Transverse colon (tissue), 4 donors: Measurements from ENCODE around the gene SUSD4. TPM values are rescaled to one million over a fixed set of nuclear protein-coding genes. Genes with fewer than 3 reads are reported as not detected.

ENCODE experiments used
- DNase-seq: peaks from one replicate; pipeline ENCODE4 v3.0.0-alpha.2; 2019
- H3K27ac ChIP-seq, 4 donors: fragments of 200-600 bp; sonication (generic); 2 replicates each; pipeline ENCODE4 v1.5.1; 2016 to 2018; ENCODE audit warnings: inconsistent platforms in 4 of 4
- H3K27me3 ChIP-seq: fragments of 200-600 bp; sonication (generic); 2 replicates; pipeline ENCODE4 v1.5.1; 2017; ENCODE audit warnings: inconsistent platforms
- H3K36me3 ChIP-seq, 4 donors: fragments of 200-600 bp; sonication (generic); 2 replicates each; pipeline ENCODE4 v1.5.1; 2017 to 2019; ENCODE audit warnings: inconsistent platforms in 4 of 4
- H3K4me1 ChIP-seq, 4 donors: fragments of 200-600 bp; sonication (generic); 2 replicates each; pipeline ENCODE4 v1.5.1; 2017 to 2020; ENCODE audit warnings: inconsistent platforms in 4 of 4
- H3K4me3 ChIP-seq, 4 donors: fragments of 200-600 bp; sonication (generic); 1 replicate in 1 of 4; 2 replicates in 3 of 4; pipeline versions ENCODE4 v1.5.1 to v1.6.1; 2017 to 2019; ENCODE audit warnings: inconsistent platforms in 4 of 4
- H3K9me3 ChIP-seq, 2 donors: fragments of 200-600 bp; sonication (generic); 2 replicates each; pipeline ENCODE4 v1.5.1; 2017 to 2019; ENCODE audit warnings: inconsistent platforms in 2 of 2
- EP300 ChIP-seq: sonication (generic); formaldehyde crosslinking; IDR thresholded peaks from one replicate; pipeline ENCODE4 v1.6.1; 2017; ENCODE audit warnings: antibody characterized with exemption, low read depth
- POLR2A ChIP-seq: fragments of 450-650 bp; IDR thresholded peaks from one replicate; pipeline ENCODE4 v1.6.1; 2016; ENCODE audit warnings: antibody characterized with exemption, mild to moderate bottlenecking, moderate library complexity
- POLR2AphosphoS5 ChIP-seq, 3 donors: sonication (generic); formaldehyde crosslinking; IDR thresholded peaks; one replicate each; pipeline ENCODE4 v1.6.1; 2016; ENCODE audit warnings: antibody characterized with exemption in 3 of 3
- WGBS, 2 donors: methylation state at CpG; one replicate each; pipeline ENCODE4 v1.1.5; 2018; ENCODE audit warnings: low coverage in 1 of 2; 5-methylcytosine and 5-hydroxymethylcytosine counted together
- in situ Hi-C, 4 donors: fragments of 200-750 bp; cut with MboI; loops; one replicate each; pipeline versions ENCODE4 v1.15.0 to v1.15.1; 2017; ENCODE audit warnings: low sequenced_read_pairs in 3 of 4, low pct_ligation_motif_present in 1 of 4, low pct_unique_long_range_greater_than_20kb in 1 of 4
- intact Hi-C: fragments of 100-400 bp; cut with DNase I; formaldehyde crosslinking; loops from one replicate; pipeline ENCODE4 v1.15.1; 2023; ENCODE audit warnings: low total_unique reads
- total RNA-seq, 4 donors: library from RNA; depleted of rRNA; stranded (reverse); fragments of >200 nt; gene quantifications; one replicate each; pipeline ENCODE4 v1.1.0, GENCODE V29; 2016
- TF ChIP-seq, protein P1 (sequence below), 5 experiments: fragments of 200-600 bp in 3 of 5; fragments of 450-650 bp in 2 of 5; sonication (generic) in 3 of 5; IDR thresholded peaks; 1 replicate in 2 of 5; 2 replicates in 3 of 5; pipeline ENCODE4 v1.5.1; 2016 to 2017; ENCODE audit warnings: antibody characterized with exemption in 5 of 5, inconsistent platforms in 3 of 5, mild to moderate bottlenecking in 2 of 5, moderate library complexity in 1 of 5

The SUSD4 gene
- total RNA-seq, 4 donors from 2014 or later = 0.32 to 1.2 TPM; not detected in 2

GRCh38 chr1:223203694-223204093 lies 160.3 kb downstream of the SUSD4 start:
- WGBS, 2 donors = 63 to 71% methylated on average over 4 to 6 of the region's 6 CpGs
- intact Hi-C loops = no loop called here
- Histone ChIP-seq H3K36me3 (no peaks in the 10 kb centered on the region), H3K9me3 (no peaks in the 10 kb centered on the region), H3K27ac (no peak overlapping the region), H3K4me1 (no peaks in the 10 kb centered on the region), H3K27me3 (no peaks in the 10 kb centered on the region), H3K4me3 (no peak overlapping the region)
- in situ Hi-C loops = no loop called here
- no peak for DNase-seq
- no peak for TF ChIP-seq EP300
- TF ChIP-seq POLR2A = no peak
- TF ChIP-seq POLR2AphosphoS5 (IDR thresholded peaks at IDR 0.05) = no peak
- TF ChIP-seq, protein P1, sequence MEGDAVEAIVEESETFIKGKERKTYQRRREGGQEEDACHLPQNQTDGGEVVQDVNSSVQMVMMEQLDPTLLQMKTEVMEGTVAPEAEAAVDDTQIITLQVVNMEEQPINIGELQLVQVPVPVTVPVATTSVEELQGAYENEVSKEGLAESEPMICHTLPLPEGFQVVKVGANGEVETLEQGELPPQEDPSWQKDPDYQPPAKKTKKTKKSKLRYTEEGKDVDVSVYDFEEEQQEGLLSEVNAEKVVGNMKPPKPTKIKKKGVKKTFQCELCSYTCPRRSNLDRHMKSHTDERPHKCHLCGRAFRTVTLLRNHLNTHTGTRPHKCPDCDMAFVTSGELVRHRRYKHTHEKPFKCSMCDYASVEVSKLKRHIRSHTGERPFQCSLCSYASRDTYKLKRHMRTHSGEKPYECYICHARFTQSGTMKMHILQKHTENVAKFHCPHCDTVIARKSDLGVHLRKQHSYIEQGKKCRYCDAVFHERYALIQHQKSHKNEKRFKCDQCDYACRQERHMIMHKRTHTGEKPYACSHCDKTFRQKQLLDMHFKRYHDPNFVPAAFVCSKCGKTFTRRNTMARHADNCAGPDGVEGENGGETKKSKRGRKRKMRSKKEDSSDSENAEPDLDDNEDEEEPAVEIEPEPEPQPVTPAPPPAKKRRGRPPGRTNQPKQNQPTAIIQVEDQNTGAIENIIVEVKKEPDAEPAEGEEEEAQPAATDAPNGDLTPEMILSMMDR (IDR thresholded peaks at IDR 0.05) = no peak

- H3K9me3 ChIP-seq = no peaks in the 10 kb centered on the region
- DNase-seq = no peak
- no peaks in the 10 kb centered on the region for H3K4me1 ChIP-seq
- no peak for TF ChIP-seq POLR2A
- no peak for TF ChIP-seq POLR2AphosphoS5 (IDR thresholded peaks at IDR 0.05)
- TF ChIP-seq, protein P1 (IDR thresholded peaks at IDR 0.05) = no peak
- no peak for TF ChIP-seq EP300
- intact Hi-C loops = no loop called here
- H3K4me3 ChIP-seq = no peak overlapping the region
- no peak overlapping the region for H3K27ac ChIP-seq
- in situ Hi-C loops = no loop called here
- 99% methylated on average over 8 of the region's 9 CpGs; no CpG with 5 or more reads in 1 of the 2 donors for WGBS, 2 donors
- no peaks in the 10 kb centered on the region for H3K36me3 ChIP-seq
- H3K27me3 ChIP-seq = no peaks in the 10 kb centered on the region
Measured at GRCh38 chr1:223203034-223203408, 161.0 kb downstream of the SUSD4 start.

- intact Hi-C loops (no loop called here), in situ Hi-C loops (no loop called here)
- WGBS, 2 donors = 85 to 88% methylated on average over 6 to 13 of the region's 13 CpGs
Measured at GRCh38 chr1:223202376-223203033, 161.5 kb downstream of the SUSD4 start.

DNA sequence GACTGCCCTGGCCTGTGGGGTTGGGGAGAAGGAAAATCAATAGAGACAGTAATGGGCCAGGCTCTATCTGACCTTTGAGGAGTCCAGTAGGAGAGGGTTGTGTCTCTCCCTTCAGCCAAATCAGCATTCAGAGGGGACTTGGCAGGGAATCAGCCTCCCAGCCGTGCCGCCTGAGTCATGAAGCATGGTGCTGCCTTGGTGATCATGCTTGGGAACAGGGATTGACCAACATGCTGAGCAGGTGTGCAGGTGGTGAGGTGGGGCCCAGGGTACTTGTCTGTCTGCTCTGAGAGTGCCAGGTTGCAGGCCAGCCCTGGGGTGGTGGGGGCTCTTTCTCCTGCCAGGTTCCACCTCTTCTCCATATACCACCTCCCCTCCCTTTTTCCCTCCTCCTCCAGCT lies 162.0 kb downstream of the SUSD4 start:
- intact Hi-C loops = no loop called here
- Histone ChIP-seq H3K4me3 (no peak overlapping the region), H3K9me3 (no peaks in the 10 kb centered on the region), H3K36me3 (no peaks in the 10 kb centered on the region), H3K27ac (no peak overlapping the region), H3K27me3 (no peaks in the 10 kb centered on the region), H3K4me1 (no peaks in the 10 kb centered on the region)
- no peak for TF ChIP-seq POLR2A
- no peak for TF ChIP-seq EP300
- TF ChIP-seq POLR2AphosphoS5 (IDR thresholded peaks at IDR 0.05) = no peak
- TF ChIP-seq, protein P1 (IDR thresholded peaks at IDR 0.05) = no peak
- DNase-seq = no peak
- in situ Hi-C loops = no loop called here
- WGBS, 2 donors = 90% methylated on average over 2 of the region's 2 CpGs; no CpG with 5 or more reads in 1 of the 2 donors

More at GRCh38 chr1:223202376-223203033, 161.5 kb downstream of the SUSD4 start:
- Histone ChIP-seq H3K36me3 (no peaks in the 10 kb centered on the region), H3K27me3 (no peaks in the 10 kb centered on the region), H3K27ac (no peak overlapping the region), H3K9me3 (no peaks in the 10 kb centered on the region), H3K4me3 (no peak overlapping the region), H3K4me1 (no peaks in the 10 kb centered on the region)
- no peak for DNase-seq
- no peak for TF ChIP-seq POLR2AphosphoS5 (IDR thresholded peaks at IDR 0.05)
- TF ChIP-seq POLR2A = no peak
- no peak for TF ChIP-seq EP300
- TF ChIP-seq, protein P1 (IDR thresholded peaks at IDR 0.05) = no peak
